A549 (cell line): ENCODE results near the gene RAB3GAP2.
"Not testable (repeated sequence)": the region's sequence is repeated elsewhere in the genome, so short reads cannot be mapped to it uniquely, and the experiment has no call there.

Source experiments
- CHD2 ChIP-seq: fragments of 150-350 bp; IDR thresholded peaks from 2 replicates; pipeline ENCODE4 v1.6.1; 2014; ENCODE audit warnings: low read length; ENCODE audit not compliant: partially characterized antibody
- CHD4 ChIP-seq: fragments of 200-600 bp; sonication (generic); IDR thresholded peaks from 2 replicates; pipeline ENCODE4 v1.6.1; 2016; ENCODE audit warnings: antibody characterized with exemption, mild to moderate bottlenecking, borderline replicate concordance
- CTCF ChIP-seq: fragments of >200 bp; sonication (Bioruptor Twin); formaldehyde crosslinking; IDR thresholded peaks from 3 replicates; pipeline ENCODE4 v1.5.1; 2016
- EP300 ChIP-seq, 2 experiments: fragments of >200 bp; sonication (Bioruptor Twin); formaldehyde crosslinking; IDR thresholded peaks; 2 replicates in 1 of 2; 3 replicates in 1 of 2; pipeline ENCODE4 v1.6.1; 2016 to 2017
- HDAC2 ChIP-seq: fragments of 200-600 bp; sonication (generic); IDR thresholded peaks from 2 replicates; pipeline ENCODE4 v1.6.1; 2016
- JUNB ChIP-seq: fragments of >200 bp; sonication (Bioruptor Twin); formaldehyde crosslinking; IDR thresholded peaks from 2 replicates; pipeline ENCODE4 v1.6.1; 2016
- MAX ChIP-seq: IDR thresholded peaks from 2 replicates; pipeline ENCODE4 v1.6.1; 2012
- NR3C1 ChIP-seq: fragments of >200 bp; sonication (Bioruptor Twin); formaldehyde crosslinking; IDR thresholded peaks from 3 replicates; pipeline ENCODE4 v1.6.1; 2017
- POLR2A ChIP-seq: IDR thresholded peaks from 2 replicates; pipeline ENCODE4 v1.6.1; 2012; ENCODE audit warnings: mild to moderate bottlenecking, low read length
- RAD21 ChIP-seq, 2 experiments: fragments of >200 bp in 1 of 2; sonication (Bioruptor Twin) in 1 of 2; formaldehyde crosslinking in 1 of 2; IDR thresholded peaks in 1 of 2; conservative IDR thresholded peaks in 1 of 2; 2 replicates in 1 of 2; 3 replicates in 1 of 2; pipeline ENCODE4 v1.6.1; 2012 to 2018; ENCODE audit warnings: inconsistent platforms in 1 of 2
- SMC3 ChIP-seq: fragments of >200 bp; sonication (Bioruptor Twin); formaldehyde crosslinking; IDR thresholded peaks from 3 replicates; pipeline ENCODE4 v1.6.1; 2018; ENCODE audit warnings: inconsistent platforms
- SREBF2 ChIP-seq: fragments of 450-650 bp; IDR thresholded peaks from 2 replicates; pipeline ENCODE4 v1.6.1; 2014; ENCODE audit warnings: mild to moderate bottlenecking, moderate library complexity

GRCh38 chr1:220259756-220260155, 12.5 kb downstream of the RAB3GAP2 start:
- not testable (repeated sequence) for TF ChIP-seq CTCF; POLR2A; CHD4; MAX; JUNB; SREBF2; HDAC2; RAD21 (conservative IDR thresholded peaks at IDR 0.05 in 1 of 2, IDR thresholded peaks at IDR 0.05 in 1 of 2); EP300 (IDR thresholded peaks at IDR 0.05); SMC3; CHD2; NR3C1
